ENCODE results near the gene ARHGAP31.

- TF ChIP-seq RARB (CRISPR knock-in tag; IDR thresholded peaks at IDR 0.05) (no peak), CSDC2 (CRISPR knock-in tag; IDR thresholded peaks at IDR 0.05) (no peak), ISL1 (CRISPR knock-in tag; IDR thresholded peaks at IDR 0.05) (no peak), POU6F1 (CRISPR knock-in tag; IDR thresholded peaks at IDR 0.05; ENCODE audit: borderline replicate concordance, low read depth) (no peak), ZC3H10 (CRISPR knock-in tag; IDR thresholded peaks at IDR 0.05) (no peak), TSHZ2 (CRISPR knock-in tag; IDR thresholded peaks at IDR 0.05) (no peak), ZNF8 (CRISPR knock-in tag; IDR thresholded peaks at IDR 0.05) (no peak), CSRNP3 (CRISPR knock-in tag; IDR thresholded peaks at IDR 0.05) (no peak), PPARA (CRISPR knock-in tag; IDR thresholded peaks at IDR 0.05; ENCODE audit: borderline replicate concordance) (no peak), CREB5 (CRISPR knock-in tag; IDR thresholded peaks at IDR 0.05; ENCODE audit: low read depth) (no peak), TOX (CRISPR knock-in tag; IDR thresholded peaks at IDR 0.05; ENCODE audit: borderline replicate concordance) (no peak), BACH2 (CRISPR knock-in tag; IDR thresholded peaks at IDR 0.05; ENCODE audit: borderline replicate concordance) (no peak), SNAI2 (CRISPR knock-in tag; IDR thresholded peaks at IDR 0.05) (no peak)
Observed at GRCh38 chr3:119428538-119428937, 134.4 kb downstream of the ARHGAP31 start.

Data from SK-N-SH treated with all-trans-retinoic acid at 6 μM for 48 hours (cell line).